PC-3 (cell line): ENCODE measurements around the gene GAS7. TPM values are rescaled to one million over a fixed set of nuclear protein-coding genes. Genes with fewer than 3 reads are reported as not detected.

Experiments
- ATAC-seq: fragments of 200-7000 bp; cut with Tn5 transposase; 2 replicates; pipeline ENCODE4 v1.9.1; 2020; ENCODE audit warnings: mild to moderate bottlenecking, moderate library complexity
- BruUV-seq: library from RNA; stranded (reverse); fragments of 400-500 nt; replicated peaks from 2 replicates; lab custom pipeline; 2021; lab: Mats Ljungman, UMichigan
- CTCF ChIA-PET: fragments of 300-600 bp; sonication (Branson Sonifier 250); formaldehyde crosslinking; loops from one replicate; lab custom pipeline; 2022; ENCODE audit warnings: antibody characterized with exemption; lab: Charles Lee
- POLR2A ChIA-PET: fragments of 300-600 bp; sonication (Branson Sonifier 250); formaldehyde crosslinking; loops from one replicate; lab custom pipeline; 2022; ENCODE audit warnings: antibody characterized with exemption; ENCODE audit not compliant: unreplicated experiment; lab: Charles Lee
- DNase-seq: peaks from one replicate; pipeline ENCODE4 v3.0.0-alpha.2; 2015
- H2AFZ ChIP-seq: fragments of 300-600 bp; sonication (generic); 2 replicates; pipeline ENCODE4 v1.6.0; 2016; ENCODE audit warnings: antibody characterized with exemption, low read length
- H3F3A ChIP-seq: fragments of 300-600 bp; sonication (generic); one replicate; pipeline ENCODE4 v1.6.0; 2017; ENCODE audit warnings: antibody characterized with exemption, low read length, control low read depth, mild to moderate bottlenecking; ENCODE audit not compliant: unreplicated experiment
- H3K27ac ChIP-seq: fragments of 300-600 bp; sonication (generic); 2 replicates; pipeline ENCODE4 v1.5.1; 2016; ENCODE audit warnings: mild to moderate bottlenecking, low read length
- H3K27me3 ChIP-seq: fragments of 300-600 bp; sonication (generic); 2 replicates; pipeline ENCODE4 v1.6.1; 2016; ENCODE audit warnings: low read length, mixed read lengths
- H3K36me3 ChIP-seq: fragments of 300-600 bp; sonication (generic); 2 replicates; pipeline ENCODE4 v1.6.1; 2016; ENCODE audit warnings: low read depth, mixed run types, low read length, mixed read lengths
- H3K4me1 ChIP-seq: fragments of 300-600 bp; sonication (generic); 2 replicates; pipeline ENCODE4 v1.5.1; 2016; ENCODE audit warnings: low read length; ENCODE audit not compliant: insufficient read depth
- H3K4me2 ChIP-seq: fragments of 300-600 bp; sonication (generic); 2 replicates; pipeline ENCODE4 v1.6.0; 2016; ENCODE audit warnings: low read length
- H3K4me3 ChIP-seq: fragments of 300-600 bp; sonication (generic); 2 replicates; pipeline ENCODE4 v1.5.1; 2016; ENCODE audit warnings: mild to moderate bottlenecking, low read length, mixed read lengths
- H3K79me2 ChIP-seq: fragments of 300-600 bp; sonication (generic); 2 replicates; pipeline ENCODE4 v1.6.1; 2017; ENCODE audit warnings: low read length, mixed read lengths
- H3K9ac ChIP-seq: fragments of 300-600 bp; sonication (generic); 2 replicates; pipeline ENCODE4 v1.6.0; 2016; ENCODE audit warnings: mild to moderate bottlenecking, low read length
- H3K9me2 ChIP-seq: fragments of 300-600 bp; sonication (generic); replicated peaks from 2 replicates; pipeline ENCODE4 v1.6.1; 2016; ENCODE audit warnings: mixed run types, low read length, mixed read lengths
- H3K9me3 ChIP-seq: fragments of 300-600 bp; sonication (generic); 2 replicates; pipeline ENCODE4 v1.6.1; 2016; ENCODE audit warnings: low read length, mixed read lengths
- H4K20me1 ChIP-seq: fragments of 300-600 bp; sonication (generic); 2 replicates; pipeline ENCODE4 v1.6.1; 2016; ENCODE audit warnings: low read length, mixed read lengths
- CTCF ChIP-seq: fragments of 300-600 bp; sonication (generic); conservative IDR thresholded peaks from 2 replicates; pipeline ENCODE4 v1.5.1; 2017; ENCODE audit warnings: antibody characterized with exemption, low read depth, mild to moderate bottlenecking, low read length
- EZH2 ChIP-seq: fragments of 300-600 bp; sonication (generic); IDR thresholded peaks from one replicate; pipeline ENCODE4 v1.6.1; 2017; ENCODE audit warnings: antibody characterized with exemption, mild to moderate bottlenecking, low read length; ENCODE audit not compliant: unreplicated experiment
- EZH2phosphoT487 ChIP-seq: fragments of 300-600 bp; sonication (generic); IDR thresholded peaks from 2 replicates; pipeline ENCODE4 v1.6.1; 2018; ENCODE audit warnings: mild to moderate bottlenecking, antibody characterized with exemption, low read length, borderline replicate concordance
- intact Hi-C: fragments of 100-400 bp; cut with micrococcal nuclease; formaldehyde crosslinking; loops from 2 replicates; pipeline ENCODE4 v1.9.0; 2023
- total RNA-seq: library from RNA; depleted of rRNA; stranded (reverse); fragments of >200 nt; gene quantifications from 2 replicates; pipeline ENCODE4 v1.2.3, GENCODE V29; 2014

GAS7 gene
- total RNA-seq, 1 experiment from 2014 or later: not detected

- DNase-seq (no peak), ATAC-seq (no peak)
- intact Hi-C loops: no loop called here
- Histone ChIP-seq H2AFZ (no peak overlapping the region), H3F3A (no peaks in the 10 kb centered on the region), H3K9ac (no peak overlapping the region), H3K36me3 (no peaks in the 10 kb centered on the region), H3K9me2 (no peaks in the 10 kb centered on the region), H3K4me2 (no peak overlapping the region), H3K4me1 (no peaks in the 10 kb centered on the region), H3K27ac (no peak overlapping the region), H3K79me2 (no peaks in the 10 kb centered on the region), H3K27me3 (no peaks in the 10 kb centered on the region), H4K20me1 (no peaks in the 10 kb centered on the region), H3K4me3 (no peak overlapping the region), H3K9me3 (no peaks in the 10 kb centered on the region)
- BruUV-seq: no TSS peak
- CTCF ChIA-PET: no interaction called here
- TF ChIP-seq EZH2 (no peak), EZH2phosphoT487 (no peak), CTCF (no peak)
- POLR2A ChIA-PET: no interaction called here
These were observed 8.7 kb upstream of the GAS7 start for GRCh38 chr17:10207153-10207552.

- H3K4me2 ChIP-seq: no peak overlapping the region
- H3K27me3 ChIP-seq: no peaks in the 10 kb centered on the region
- intact Hi-C loops: no loop called here
- H3F3A ChIP-seq: no peaks in the 10 kb centered on the region
- H3K9me2 ChIP-seq: no peaks in the 10 kb centered on the region
- no peaks in the 10 kb centered on the region for H4K20me1 ChIP-seq
- no peaks in the 10 kb centered on the region for H3K79me2 ChIP-seq
- no peak overlapping the region for H3K4me3 ChIP-seq
- TF ChIP-seq EZH2phosphoT487: no peak
- no peak for TF ChIP-seq CTCF
- no peaks in the 10 kb centered on the region for H3K36me3 ChIP-seq
- ChIA-PET POLR2A (no interaction called here), CTCF (no interaction called here)
- ATAC-seq (no peak), DNase-seq (no peak)
- no peaks in the 10 kb centered on the region for H3K9me3 ChIP-seq
- no peak overlapping the region for H3K9ac ChIP-seq
- BruUV-seq: no TSS peak
- no peaks in the 10 kb centered on the region for H3K4me1 ChIP-seq
- no peak overlapping the region for H2AFZ ChIP-seq
- H3K27ac ChIP-seq: no peak overlapping the region
These were observed 7.3 kb upstream of the GAS7 start for GRCh38 chr17:10205549-10206185.

- Histone ChIP-seq H3K36me3 (no peaks in the 10 kb centered on the region), H2AFZ (no peak overlapping the region), H3K79me2 (no peaks in the 10 kb centered on the region), H4K20me1 (no peaks in the 10 kb centered on the region), H3K4me3 (no peak overlapping the region), H3F3A (no peaks in the 10 kb centered on the region), H3K9me3 (no peaks in the 10 kb centered on the region), H3K27me3 (no peaks in the 10 kb centered on the region; the same call in 1 of the 2 replicates), H3K4me2 (no peak overlapping the region), H3K9me2 (no peaks in the 10 kb centered on the region), H3K9ac (no peak overlapping the region), H3K4me1 (no peaks in the 10 kb centered on the region), H3K27ac (no peak overlapping the region)
- ChIA-PET POLR2A (no interaction called here), CTCF (no interaction called here)
- DNase-seq: no peak
- no peak for TF ChIP-seq EZH2
- no peak for TF ChIP-seq CTCF
- TF ChIP-seq EZH2phosphoT487: no peak
- no peak for ATAC-seq
- intact Hi-C loops: no loop called here
- BruUV-seq: no TSS peak
These were observed 3.3 kb upstream of the GAS7 start for GRCh38 chr17:10201680-10202079.
